PC-3 (cell line): ENCODE measurements around the gene MXRA7.

Experiments
- CTCF ChIP-seq: fragments of 300-600 bp; sonication (generic); conservative IDR thresholded peaks from 2 replicates; pipeline ENCODE4 v1.5.1; 2017; ENCODE audit warnings: antibody characterized with exemption, low read depth, mild to moderate bottlenecking, low read length
- EZH2 ChIP-seq: fragments of 300-600 bp; sonication (generic); IDR thresholded peaks from one replicate; pipeline ENCODE4 v1.6.1; 2017; ENCODE audit warnings: antibody characterized with exemption, mild to moderate bottlenecking, low read length; ENCODE audit not compliant: unreplicated experiment
- EZH2phosphoT487 ChIP-seq: fragments of 300-600 bp; sonication (generic); IDR thresholded peaks from 2 replicates; pipeline ENCODE4 v1.6.1; 2018; ENCODE audit warnings: mild to moderate bottlenecking, antibody characterized with exemption, low read length, borderline replicate concordance

- TF ChIP-seq EZH2 (no peak), EZH2phosphoT487 (no peak), CTCF (no peak)
These were observed 5.5 kb upstream of the MXRA7 start for GRCh38 chr17:76716146-76716838.
